Brain microvascular endothelial cell (primary cell): ENCODE measurements around the gene YTHDF1.

Source experiments
- DNase-seq: peaks from one replicate; pipeline ENCODE4 v3.0.0-alpha.2; 2020
- H3K27ac ChIP-seq: fragments of 250-450 bp; sonication (Bioruptor Pico); 2 replicates; pipeline ENCODE4 v1.5.1; 2020; ENCODE audit warnings: mild to moderate bottlenecking, moderate library complexity
- H3K27me3 ChIP-seq: fragments of 250-450 bp; sonication (Bioruptor Pico); replicated peaks from 2 replicates; pipeline ENCODE4 v1.5.1; 2020; ENCODE audit warnings: mild to moderate bottlenecking
- H3K36me3 ChIP-seq: fragments of 250-450 bp; sonication (Bioruptor Pico); replicated peaks from 2 replicates; pipeline ENCODE4 v1.5.1; 2020; ENCODE audit warnings: mild to moderate bottlenecking
- H3K4me3 ChIP-seq: 2 replicates; pipeline ENCODE4 v1.5.1; 2011; ENCODE audit warnings: low read depth, mild to moderate bottlenecking, control low read depth, low read length, moderate library complexity
- in situ Hi-C: cut with HindIII; loops from 2 replicates; pipeline ENCODE4 v1.10.0; 2017; ENCODE audit warnings: low sequenced_read_pairs, low pct_ligation_motif_present
- TF ChIP-seq, protein P1 (sequence below): IDR thresholded peaks from 2 replicates; pipeline ENCODE4 v1.5.1; 2011; ENCODE audit warnings: low read depth, mild to moderate bottlenecking, moderate library complexity, low read length, control low read depth, inconsistent platforms; ENCODE audit errors: missing control alignments

Gene YTHDF1

DNA sequence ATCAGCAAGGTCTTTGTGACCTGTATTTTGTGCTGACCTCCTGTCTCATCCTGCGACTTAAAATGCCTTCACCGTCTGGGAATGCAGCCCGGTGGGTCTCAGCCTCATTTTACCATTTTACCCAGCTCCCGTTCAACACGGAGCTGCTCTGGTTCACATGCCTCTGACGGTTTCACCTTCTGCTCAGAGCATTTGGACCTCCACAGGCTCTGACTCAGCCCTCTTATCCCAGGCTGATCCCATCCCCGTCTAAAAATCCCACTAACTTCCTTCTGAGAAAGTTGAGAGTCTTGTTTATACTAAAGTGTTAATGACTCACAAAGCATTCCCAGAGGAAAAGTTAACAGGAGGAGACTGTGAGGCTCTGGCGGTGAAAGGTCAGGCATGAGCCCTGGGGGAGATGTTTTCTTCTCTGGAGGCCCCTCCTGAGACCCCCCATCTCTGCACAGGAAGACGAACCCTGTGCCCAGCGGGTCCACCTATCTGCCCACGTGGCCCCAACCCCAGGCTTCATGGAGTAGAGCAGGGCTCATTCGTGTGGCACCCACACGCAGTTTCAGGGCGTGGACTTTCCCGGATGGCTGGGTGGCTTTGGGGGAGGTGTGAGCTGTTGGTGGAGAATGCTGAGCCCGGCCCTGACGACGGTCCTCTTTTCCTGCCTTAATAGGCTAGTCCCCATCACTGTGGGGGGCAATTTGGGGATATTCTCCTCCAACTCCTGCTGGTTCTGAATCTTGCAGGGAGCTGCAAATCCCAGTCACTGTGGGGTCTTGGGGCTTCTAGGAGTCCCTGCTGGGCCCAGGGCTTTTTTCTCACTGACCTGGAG, 16.5 kb upstream of the YTHDF1 start:
- peak; percentile 90 for DNase-seq
- Histone ChIP-seq H3K27me3 (no peaks in the 10 kb centered on the region), H3K4me3 (no peak overlapping the region), H3K27ac (peak overlapping the region; percentile 80), H3K36me3 (no peaks in the 10 kb centered on the region)
- TF ChIP-seq, protein P1, sequence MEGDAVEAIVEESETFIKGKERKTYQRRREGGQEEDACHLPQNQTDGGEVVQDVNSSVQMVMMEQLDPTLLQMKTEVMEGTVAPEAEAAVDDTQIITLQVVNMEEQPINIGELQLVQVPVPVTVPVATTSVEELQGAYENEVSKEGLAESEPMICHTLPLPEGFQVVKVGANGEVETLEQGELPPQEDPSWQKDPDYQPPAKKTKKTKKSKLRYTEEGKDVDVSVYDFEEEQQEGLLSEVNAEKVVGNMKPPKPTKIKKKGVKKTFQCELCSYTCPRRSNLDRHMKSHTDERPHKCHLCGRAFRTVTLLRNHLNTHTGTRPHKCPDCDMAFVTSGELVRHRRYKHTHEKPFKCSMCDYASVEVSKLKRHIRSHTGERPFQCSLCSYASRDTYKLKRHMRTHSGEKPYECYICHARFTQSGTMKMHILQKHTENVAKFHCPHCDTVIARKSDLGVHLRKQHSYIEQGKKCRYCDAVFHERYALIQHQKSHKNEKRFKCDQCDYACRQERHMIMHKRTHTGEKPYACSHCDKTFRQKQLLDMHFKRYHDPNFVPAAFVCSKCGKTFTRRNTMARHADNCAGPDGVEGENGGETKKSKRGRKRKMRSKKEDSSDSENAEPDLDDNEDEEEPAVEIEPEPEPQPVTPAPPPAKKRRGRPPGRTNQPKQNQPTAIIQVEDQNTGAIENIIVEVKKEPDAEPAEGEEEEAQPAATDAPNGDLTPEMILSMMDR = no peak
- in situ Hi-C loops = no loop called here

GRCh38 chr20:63230800-63231268, 14.9 kb upstream of the YTHDF1 start:
- no peaks in the 10 kb centered on the region for H3K27me3 ChIP-seq
- TF ChIP-seq, protein P1 = peak; percentile 88
- H3K36me3 ChIP-seq = no peaks in the 10 kb centered on the region
- in situ Hi-C loops = no loop called here
- no peak overlapping the region for H3K27ac ChIP-seq
- peak; percentile 65 for DNase-seq
- H3K4me3 ChIP-seq = no peak overlapping the region

GRCh38 chr20:63228806-63229205, 12.9 kb upstream of the YTHDF1 start:
- no peaks in the 10 kb centered on the region for H3K27me3 ChIP-seq
- H3K36me3 ChIP-seq = no peaks in the 10 kb centered on the region
- TF ChIP-seq, protein P1 = peak; percentile 5
- in situ Hi-C loops = no loop called here
- DNase-seq = no peak
- no peak overlapping the region for H3K4me3 ChIP-seq
- H3K27ac ChIP-seq = no peak overlapping the region

GRCh38 chr20:63227260-63227659, 11.3 kb upstream of the YTHDF1 start:
- H3K27me3 ChIP-seq = no peaks in the 10 kb centered on the region
- H3K36me3 ChIP-seq = no peaks in the 10 kb centered on the region
- H3K27ac ChIP-seq = no peak overlapping the region
- in situ Hi-C loops = no loop called here
- no peak for DNase-seq
- TF ChIP-seq, protein P1 = no peak
- no peak overlapping the region for H3K4me3 ChIP-seq

DNA sequence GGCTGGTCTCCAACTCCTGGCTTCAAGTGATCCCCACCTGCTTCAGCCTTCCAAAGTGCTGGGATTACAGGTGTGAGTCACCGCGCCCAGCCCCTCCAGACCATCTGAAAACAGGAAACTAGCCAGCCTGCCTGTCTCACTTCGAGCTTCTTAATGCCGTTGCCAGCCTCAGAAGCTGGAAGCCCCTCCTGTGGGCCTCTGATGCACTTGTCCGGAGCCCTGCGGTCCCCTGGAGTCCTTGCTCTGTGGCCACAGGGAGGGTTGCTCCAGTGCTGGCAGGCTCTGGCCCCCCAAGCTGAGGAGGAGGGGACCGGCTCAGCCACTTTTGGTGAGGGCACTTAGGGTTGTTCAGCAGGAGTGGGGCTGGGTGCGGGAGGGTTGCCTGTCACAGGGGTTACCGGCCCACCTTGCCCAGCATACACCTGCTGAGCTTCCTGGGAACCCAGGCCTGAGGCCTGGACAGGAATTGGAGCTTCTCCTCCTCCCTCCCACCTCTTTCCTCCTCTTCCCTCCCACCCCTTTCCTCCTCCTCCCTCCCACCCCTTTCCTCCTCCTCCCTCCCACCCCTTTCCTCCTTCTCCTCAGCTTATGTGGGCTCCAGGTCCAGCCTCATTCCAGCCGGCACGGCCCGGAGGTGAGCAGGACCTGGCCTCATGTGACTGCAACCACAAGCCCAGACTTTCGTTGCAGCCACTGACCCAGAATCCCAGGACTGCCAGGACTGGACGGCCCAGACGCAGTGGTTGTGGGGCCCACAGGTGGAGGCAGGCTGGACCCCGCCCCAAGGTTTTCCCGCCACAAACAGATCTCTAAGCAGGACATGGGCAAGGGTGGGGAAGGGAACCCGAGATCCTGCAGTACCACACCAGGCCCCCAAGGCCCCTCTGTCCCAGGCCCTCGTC, 10.4 kb upstream of the YTHDF1 start:
- no peak for DNase-seq
- H3K36me3 ChIP-seq = no peaks in the 10 kb centered on the region
- TF ChIP-seq, protein P1 = no peak
- in situ Hi-C loops = no loop called here
- no peak overlapping the region for H3K4me3 ChIP-seq
- no peak overlapping the region for H3K27ac ChIP-seq
- no peaks in the 10 kb centered on the region for H3K27me3 ChIP-seq
